HCT116 (cell line): ENCODE results near the gene SLC31A1. TPM values are rescaled to one million over a fixed set of nuclear protein-coding genes. Genes with fewer than 3 reads are reported as not detected.

ENCODE experiments used
- ATAC-seq: fragments of 200-7000 bp; cut with Tn5 transposase; 2 replicates; pipeline ENCODE4 v1.9.1; 2020; ENCODE audit warnings: mild to moderate bottlenecking, moderate library complexity
- BruUV-seq: library from RNA; stranded (reverse); fragments of 400-500 nt; replicated peaks from 2 replicates; lab custom pipeline; 2021; lab: Mats Ljungman, UMichigan
- CTCF ChIA-PET: fragments of 300-600 bp; sonication (Branson Sonifier 250); formaldehyde crosslinking; loops from one replicate; lab custom pipeline; 2021; ENCODE audit warnings: antibody characterized with exemption; lab: Charles Lee
- POLR2A ChIA-PET: fragments of 300-600, 350-600 bp; sonication (Branson Sonifier 250); formaldehyde crosslinking; loops from one replicate; lab custom pipeline; 2021; ENCODE audit warnings: antibody characterized with exemption; lab: Charles Lee
- RAD21 ChIA-PET, 2 experiments: fragments of 300-600 bp; sonication (Branson Sonifier 250); formaldehyde crosslinking; loops; one replicate each; lab custom pipeline; 2023; ENCODE audit warnings: low total read pairs in 2 of 2; ENCODE audit not compliant: uncharacterized antibody in 2 of 2, unreplicated experiment in 2 of 2, low non-redundant PET in 1 of 2; lab: Charles Lee
- DNase-seq: peaks from one replicate; pipeline ENCODE4 v3.0.0-alpha.2; 2010; ENCODE audit warnings: low read depth, low spot score
- H2AFZ ChIP-seq: fragments of 200-600 bp; shearing (Covaris generic), sonication (generic); 2 replicates; pipeline ENCODE4 v1.6.1; 2017; ENCODE audit warnings: low read depth, mixed run types, mixed read lengths, antibody characterized with exemption, low read length; ENCODE audit not compliant: poor library complexity, severe bottlenecking
- H3K27ac ChIP-seq: 2 replicates; pipeline ENCODE4 v1.5.1; 2012; ENCODE audit warnings: low read depth, low read length
- H3K27me3 ChIP-seq: fragments of 200-600 bp; sonication (generic); 2 replicates; pipeline ENCODE4 v1.6.1; 2016; ENCODE audit warnings: mixed run types, low read length, mixed read lengths; ENCODE audit not compliant: insufficient read depth
- H3K36me3 ChIP-seq, 2 experiments: fragments of 200-500 bp in 1 of 2; fragments of 200-600 bp in 1 of 2; sonication (Bioruptor generic) in 1 of 2; sonication (generic) in 1 of 2; 2 replicates each; pipeline versions ENCODE4 v1.5.1 to v1.6.1; 2014 to 2016; ENCODE audit warnings: low read length in 2 of 2, inconsistent platforms in 1 of 2, mixed read lengths in 1 of 2, mixed run types in 1 of 2; ENCODE audit not compliant: insufficient read depth in 2 of 2, control insufficient read depth in 1 of 2
- H3K4me1 ChIP-seq, 2 experiments: fragments of 200-600 bp in 1 of 2; sonication (generic) in 1 of 2; 2 replicates each; pipeline versions ENCODE4 v1.5.1 to v1.6.1; 2012 to 2017; ENCODE audit warnings: low read length in 2 of 2, inconsistent platforms in 1 of 2, mild to moderate bottlenecking in 1 of 2, mixed read lengths in 1 of 2, mixed run types in 1 of 2, moderate library complexity in 1 of 2; ENCODE audit not compliant: insufficient read depth in 2 of 2, control insufficient read depth in 1 of 2
- H3K4me2 ChIP-seq: fragments of 200-600 bp; sonication (generic); 2 replicates; pipeline ENCODE4 v1.6.1; 2017; ENCODE audit warnings: mixed run types, low read length, mixed read lengths
- H3K4me3 ChIP-seq, 2 experiments: fragments of 200-600 bp in 1 of 2; sonication (generic) in 1 of 2; replicated peaks in 1 of 2; 2 replicates each; pipeline ENCODE4 v1.5.1; 2011 to 2016; ENCODE audit warnings: low read length in 2 of 2, control low read depth in 1 of 2, low read depth in 1 of 2, mild to moderate bottlenecking in 1 of 2, mixed read lengths in 1 of 2, mixed run types in 1 of 2
- H3K79me2 ChIP-seq: fragments of 200-600 bp; sonication (generic); 2 replicates; pipeline ENCODE4 v1.6.1; 2017; ENCODE audit warnings: mild to moderate bottlenecking, mixed run types, low read length, moderate library complexity, mixed read lengths; ENCODE audit not compliant: insufficient read depth
- H3K9ac ChIP-seq: fragments of 200-600 bp; sonication (generic); 2 replicates; pipeline ENCODE4 v1.6.1; 2016; ENCODE audit warnings: low read length, mixed read lengths
- H3K9me2 ChIP-seq: fragments of 200-600 bp; sonication (generic), shearing (Covaris generic); 2 replicates; pipeline ENCODE4 v1.6.1; 2017; ENCODE audit warnings: mixed run types, mild to moderate bottlenecking, moderate library complexity; ENCODE audit not compliant: insufficient read depth
- H3K9me3 ChIP-seq, 2 experiments: fragments of 200-500 bp in 1 of 2; fragments of 200-600 bp in 1 of 2; sonication (Bioruptor generic) in 1 of 2; sonication (generic) in 1 of 2; 2 replicates each; pipeline ENCODE4 v1.6.1; 2014 to 2017; ENCODE audit warnings: low read length in 2 of 2, mixed read lengths in 2 of 2, inconsistent platforms in 1 of 2, low read depth in 1 of 2, mild to moderate bottlenecking in 1 of 2, mixed run types in 1 of 2, moderate library complexity in 1 of 2; ENCODE audit not compliant: control insufficient read depth in 1 of 2, insufficient read depth in 1 of 2
- H4K20me1 ChIP-seq: fragments of 200-600 bp; sonication (generic), shearing (Covaris generic); 2 replicates; pipeline ENCODE4 v1.6.1; 2017; ENCODE audit warnings: mixed run types, mild to moderate bottlenecking, moderate library complexity; ENCODE audit not compliant: insufficient read depth
- CBX3 ChIP-seq: IDR thresholded peaks from 2 replicates; pipeline ENCODE4 v1.6.1; 2012; ENCODE audit warnings: low read depth
- EZH2 ChIP-seq: fragments of 200-600 bp; sonication (generic); IDR thresholded peaks from 2 replicates; pipeline ENCODE4 v1.6.1; 2017; ENCODE audit warnings: antibody characterized with exemption, mixed run types
- YY1 ChIP-seq: IDR thresholded peaks from 2 replicates; pipeline ENCODE4 v1.6.1; 2011; ENCODE audit warnings: low read length, low read depth, moderate library complexity, mild to moderate bottlenecking; ENCODE audit not compliant: insufficient replicate concordance; ENCODE audit errors: extremely low read depth
- ZNF274 ChIP-seq: fragments of 200-500 bp; sonication (Bioruptor generic); IDR thresholded peaks from 2 replicates; pipeline ENCODE4 v1.6.1; 2014; ENCODE audit warnings: mild to moderate bottlenecking, low read depth, low read length, inconsistent platforms
- intact Hi-C: fragments of 100-400 bp; cut with micrococcal nuclease; formaldehyde crosslinking; loops from 2 replicates; pipeline ENCODE4 v1.10.0; 2022
- total RNA-seq: library from RNA; stranded (reverse); gene quantifications from one replicate; pipeline ENCODE4 v1.2.1, GENCODE V29; 2021; ENCODE audit not compliant: unreplicated experiment
- TF ChIP-seq, protein P1 (sequence below): IDR thresholded peaks from 2 replicates; pipeline ENCODE4 v1.6.1; 2011; ENCODE audit warnings: mild to moderate bottlenecking, low read length, moderate library complexity; ENCODE audit not compliant: insufficient replicate concordance; ENCODE audit errors: extremely low read depth
- TF ChIP-seq, protein P2 (sequence below): IDR thresholded peaks from 2 replicates; pipeline ENCODE4 v1.6.1; 2012

SLC31A1 gene
- total RNA-seq, 1 experiment from 2014 or later, result 24.4 TPM

DNA sequence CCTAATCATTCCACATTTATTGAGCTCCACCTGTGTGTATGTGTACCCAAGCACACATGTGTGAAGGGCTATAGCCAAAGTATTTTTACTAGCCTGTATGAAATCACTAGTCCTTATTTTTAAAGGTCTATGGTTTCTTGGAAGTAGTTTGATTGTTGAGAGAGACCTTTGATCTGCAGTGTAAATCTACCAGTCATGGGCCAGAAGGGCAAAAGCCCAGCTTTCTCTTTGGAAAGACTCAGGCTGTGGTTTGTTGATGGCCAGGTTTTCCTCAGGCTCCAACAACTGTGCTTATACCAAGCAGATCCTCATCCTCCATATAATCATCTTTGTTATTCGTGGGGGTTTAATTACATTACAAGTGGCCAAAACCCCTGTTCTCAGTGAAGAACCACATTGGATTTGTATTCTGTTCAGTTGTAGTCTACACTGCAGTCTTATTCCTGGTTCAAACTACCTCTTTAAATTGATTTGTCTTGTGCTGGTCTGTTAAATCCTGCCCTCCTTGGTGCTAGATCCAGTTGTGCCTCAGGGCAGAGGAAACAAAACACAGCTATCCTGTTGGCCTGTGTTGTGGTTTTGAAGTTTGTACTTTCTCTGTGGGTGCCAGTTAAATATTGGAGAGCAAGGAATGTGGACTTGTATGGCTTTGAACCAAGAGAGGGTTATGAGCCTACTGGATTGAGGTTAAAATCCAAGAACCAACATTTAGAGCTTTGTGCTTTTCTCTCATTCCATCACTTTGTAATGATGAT lies 40.8 kb downstream of the SLC31A1 start:
- ATAC-seq (no peak), DNase-seq (no peak)
- Histone ChIP-seq H3K27me3 (no peaks in the 10 kb centered on the region), H3K4me2 (no peak overlapping the region), H3K36me3 (peaks cover 7 to 27% of the 10 kb centered on the region in 2 experiments; a peak in 3 of 4 replicates), H3K27ac (no peak overlapping the region), H3K79me2 (no peaks in the 10 kb centered on the region), H3K9ac (no peak overlapping the region), H3K4me1 (no peaks in the 10 kb centered on the region)
- CTCF ChIA-PET, result no interaction called here
- BruUV-seq, result no TSS peak
- RAD21 ChIA-PET, result no interaction called here
- POLR2A ChIA-PET, result no interaction called here
- no peak for TF ChIP-seq ZNF274
- no peak for TF ChIP-seq EZH2
- TF ChIP-seq, protein P1, sequence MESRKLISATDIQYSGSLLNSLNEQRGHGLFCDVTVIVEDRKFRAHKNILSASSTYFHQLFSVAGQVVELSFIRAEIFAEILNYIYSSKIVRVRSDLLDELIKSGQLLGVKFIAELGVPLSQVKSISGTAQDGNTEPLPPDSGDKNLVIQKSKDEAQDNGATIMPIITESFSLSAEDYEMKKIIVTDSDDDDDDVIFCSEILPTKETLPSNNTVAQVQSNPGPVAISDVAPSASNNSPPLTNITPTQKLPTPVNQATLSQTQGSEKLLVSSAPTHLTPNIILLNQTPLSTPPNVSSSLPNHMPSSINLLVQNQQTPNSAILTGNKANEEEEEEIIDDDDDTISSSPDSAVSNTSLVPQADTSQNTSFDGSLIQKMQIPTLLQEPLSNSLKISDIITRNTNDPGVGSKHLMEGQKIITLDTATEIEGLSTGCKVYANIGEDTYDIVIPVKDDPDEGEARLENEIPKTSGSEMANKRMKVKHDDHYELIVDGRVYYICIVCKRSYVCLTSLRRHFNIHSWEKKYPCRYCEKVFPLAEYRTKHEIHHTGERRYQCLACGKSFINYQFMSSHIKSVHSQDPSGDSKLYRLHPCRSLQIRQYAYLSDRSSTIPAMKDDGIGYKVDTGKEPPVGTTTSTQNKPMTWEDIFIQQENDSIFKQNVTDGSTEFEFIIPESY, result no peak
- TF ChIP-seq, all 23 proteins: peak for 0
- intact Hi-C loops, result no loop called here
- Histone ChIP-seq H3K9me3 (no peaks in the 10 kb centered on the region), H4K20me1 (no peaks in the 10 kb centered on the region), H3K4me3 (no peak overlapping the region), H2AFZ (no peak overlapping the region), H3K9me2 (no peaks in the 10 kb centered on the region)

DNA sequence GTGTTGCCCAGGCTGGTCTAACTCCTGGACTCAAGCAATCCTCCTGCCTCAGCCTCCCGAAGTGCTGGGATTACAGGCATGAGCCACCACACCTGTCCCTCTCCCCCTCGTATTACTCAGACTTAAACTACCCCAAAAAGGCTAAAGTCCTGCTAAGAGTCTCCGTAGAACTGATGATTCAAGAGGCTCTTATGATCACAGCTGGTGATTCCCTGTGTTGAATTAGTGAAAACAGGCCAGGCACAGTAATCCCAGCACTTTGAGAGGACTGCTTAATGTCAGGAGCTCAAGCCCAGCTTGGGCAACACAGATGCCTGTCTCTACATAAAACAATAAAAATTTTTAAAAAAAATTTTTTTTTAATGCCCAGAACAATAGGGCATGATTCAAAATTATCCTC lies 44.8 kb downstream of the SLC31A1 start:
- ChIA-PET CTCF (interaction anchor here (0.7 to 0.8 kb wide), 2 partner anchors 8 to 1188 kb away, joined by 3 to 5 read pairs; no protein-coding TSS in a partner anchor), POLR2A (no interaction called here), RAD21 (no interaction called here)
- H4K20me1 ChIP-seq, result no peaks in the 10 kb centered on the region
- no peak overlapping the region for H3K4me3 ChIP-seq
- H3K36me3 ChIP-seq, result peaks cover 15 to 30% of the 10 kb centered on the region in 2 experiments; a peak in 3 of 4 replicates
- intact Hi-C loops, result no loop called here
- no peaks in the 10 kb centered on the region for H3K4me1 ChIP-seq
- no peaks in the 10 kb centered on the region for H3K9me2 ChIP-seq
- DNase-seq (no peak), ATAC-seq (no peak)
- no peak overlapping the region for H2AFZ ChIP-seq
- no peaks in the 10 kb centered on the region for H3K27me3 ChIP-seq
- no peak overlapping the region for H3K9ac ChIP-seq
- TF ChIP-seq CBX3 (no peak), YY1 (no peak)
- TF ChIP-seq, protein P2, sequence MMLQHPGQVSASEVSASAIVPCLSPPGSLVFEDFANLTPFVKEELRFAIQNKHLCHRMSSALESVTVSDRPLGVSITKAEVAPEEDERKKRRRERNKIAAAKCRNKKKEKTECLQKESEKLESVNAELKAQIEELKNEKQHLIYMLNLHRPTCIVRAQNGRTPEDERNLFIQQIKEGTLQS, result no peak
- no peak overlapping the region for H3K27ac ChIP-seq
- no peaks in the 10 kb centered on the region for H3K79me2 ChIP-seq
- no peaks in the 10 kb centered on the region for H3K9me3 ChIP-seq
- no TSS peak for BruUV-seq
- H3K4me2 ChIP-seq, result no peak overlapping the region
